ENCODE measurements around the gene NR2F1-AS1. TPM values are rescaled to one million over a fixed set of nuclear protein-coding genes. Genes with fewer than 3 reads are reported as not detected.

NR2F1-AS1 gene
- total RNA-seq, 2 experiments from 2014 or later, result not detected

Other genes with a start within 250 kb of the NR2F1-AS1 start
- gene NR2F1, start 2.0 kb upstream of the NR2F1-AS1 start, total RNA-seq, result not detected
- gene POU5F2, start 160.4 kb upstream of the NR2F1-AS1 start, total RNA-seq, result under 1 TPM; 0.34 to 0.38 TPM